Epithelial cell of proximal tubule (primary cell): ENCODE results near the gene TMEM87A. TPM values are rescaled to one million over a fixed set of nuclear protein-coding genes. Genes with fewer than 3 reads are reported as not detected.

ENCODE experiments used
- DNase-seq: peaks from one replicate; pipeline ENCODE4 v3.0.0-alpha.2; 2011; ENCODE audit warnings: low read depth
- H3K4me3 ChIP-seq: 2 replicates; pipeline ENCODE4 v1.5.1; 2011; ENCODE audit warnings: low read depth, mild to moderate bottlenecking, low read length
- CTCF ChIP-seq: conservative IDR thresholded peaks from 2 replicates; pipeline ENCODE4 v1.5.1; 2012; ENCODE audit warnings: low read depth, mild to moderate bottlenecking, low read length
- total RNA-seq: library from RNA; depleted of rRNA; stranded (reverse); fragments of >200 nt; gene quantifications from 2 replicates; pipeline ENCODE4 v1.2.3, GENCODE V29; 2015

The TMEM87A gene
- total RNA-seq, 1 donor from 2014 or later = 31.1 TPM

DNA sequence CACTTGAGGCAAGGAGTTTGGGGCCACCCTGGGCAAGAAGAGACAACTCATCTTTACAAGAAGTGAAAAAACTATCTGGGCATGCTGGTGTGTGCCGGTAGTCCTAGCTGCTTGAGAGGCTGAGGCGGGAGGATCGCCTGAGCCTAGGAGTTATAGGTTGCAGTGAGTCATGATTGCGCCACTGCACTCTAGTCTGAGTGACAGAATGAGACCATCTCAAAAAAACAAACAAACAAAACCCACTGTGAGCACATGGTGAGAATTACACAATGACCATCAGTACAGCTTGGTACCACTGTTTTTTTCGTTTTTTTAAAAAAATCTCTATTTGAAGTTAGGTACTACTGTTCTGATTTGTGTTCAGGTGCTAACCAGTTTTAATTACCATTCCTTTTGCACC, 78.7 kb downstream of the TMEM87A start:
- no peak for DNase-seq
- TF ChIP-seq CTCF = no peak
- H3K4me3 ChIP-seq = no peak overlapping the region

GRCh38 chr15:42193383-42193782, 79.8 kb downstream of the TMEM87A start:
- TF ChIP-seq CTCF = no peak
- H3K4me3 ChIP-seq = no peak overlapping the region
- no peak for DNase-seq

- no peak for DNase-seq
- no peak for TF ChIP-seq CTCF
Observed at GRCh38 chr15:42191610-42192346, 81.5 kb downstream of the TMEM87A start.

GRCh38 chr15:42190370-42190769, 82.9 kb downstream of the TMEM87A start:
- no peak for DNase-seq
- H3K4me3 ChIP-seq = no peak overlapping the region
- TF ChIP-seq CTCF = no peak

More at GRCh38 chr15:42191610-42192346, 81.5 kb downstream of the TMEM87A start:
- no peak overlapping the region for H3K4me3 ChIP-seq

DNA sequence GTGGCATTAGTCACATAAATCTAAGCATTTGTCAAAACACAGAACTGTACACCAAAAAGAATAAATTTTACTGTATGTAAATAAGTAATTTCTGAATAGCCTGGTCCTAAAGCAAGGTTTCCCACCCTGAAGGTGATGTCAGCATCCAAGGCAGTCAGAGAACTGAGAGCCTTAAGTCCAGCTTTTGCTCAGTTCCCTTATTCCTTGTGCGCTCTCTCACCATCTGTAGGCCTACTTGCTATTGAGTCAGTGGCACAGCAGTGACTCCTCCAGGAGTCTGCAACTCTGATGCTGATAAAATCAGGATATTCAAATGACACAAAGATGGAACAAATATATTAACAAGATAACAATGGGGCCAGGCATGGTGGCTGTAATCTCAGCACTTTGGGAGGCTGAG, 87.4 kb downstream of the TMEM87A start:
- DNase-seq = no peak
- no peak for TF ChIP-seq CTCF
- no peak overlapping the region for H3K4me3 ChIP-seq

- H3K4me3 ChIP-seq = no peak overlapping the region
- DNase-seq = no peak
- no peak for TF ChIP-seq CTCF
Observed at GRCh38 chr15:42184736-42185135, 88.5 kb downstream of the TMEM87A start.

DNA sequence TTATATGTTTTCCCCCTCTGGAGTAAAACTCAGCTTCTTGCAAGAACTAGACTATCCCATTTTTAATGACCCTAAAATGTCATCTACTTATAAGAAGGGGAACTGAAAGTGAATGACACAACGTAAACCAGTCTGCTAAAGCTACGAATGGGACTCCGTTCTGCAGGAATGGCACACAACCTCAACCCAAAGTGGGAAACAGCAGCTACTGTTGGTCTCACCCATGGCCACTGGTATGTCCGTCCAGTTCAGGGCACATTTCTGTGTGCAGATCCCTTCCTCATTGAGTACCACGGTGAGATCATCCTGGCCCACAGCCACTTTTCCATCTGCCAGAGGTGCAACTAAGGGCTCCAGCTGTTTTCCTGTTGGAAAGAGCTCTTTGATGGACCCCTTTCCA, 88.9 kb downstream of the TMEM87A start:
- DNase-seq = no peak
- no peak for TF ChIP-seq CTCF

More for the DNA sequence above, 88.9 kb downstream of the TMEM87A start:
- no peak overlapping the region for H3K4me3 ChIP-seq
